HT1080 (cell line): ENCODE data around the gene MAPKAPK5. TPM values are rescaled to one million over a fixed set of nuclear protein-coding genes. Genes with fewer than 3 reads are reported as not detected.
"Not testable (repeated sequence)": the region's sequence is repeated elsewhere in the genome, so short reads cannot be mapped to it uniquely, and the experiment has no call there.

ENCODE experiments used
- DNase-seq: peaks from one replicate; pipeline ENCODE4 v3.0.0-alpha.2; 2015; ENCODE audit warnings: low read depth
- polyA plus RNA-seq, 2 experiments: library from polyadenylated mRNA; depleted of rRNA; stranded (reverse); fragments of >200 nt; gene quantifications; 2 replicates each; pipeline ENCODE4 v1.2.3, GENCODE V29; 2015
- total RNA-seq: library from RNA; depleted of rRNA; stranded (reverse); fragments of >200 nt; shearing (Covaris generic); gene quantifications from 2 replicates; pipeline ENCODE4 v1.2.3, GENCODE V29; 2014; rRNA removed

The MAPKAPK5 gene
- total RNA-seq: 42.7 and 45.4 TPM in 2 replicates
- polyA plus RNA-seq (2015; cell fraction: cytosol; rRNA removed): 36.1 and 39.5 TPM in 2 replicates
- 50.0 and 55.3 TPM in 2 replicates for polyA plus RNA-seq (2015; cell fraction: nucleus; rRNA removed)

GRCh38 chr12:111841750-111842555 is at the start of gene MAPKAPK5:
Gene MAPKAPK5 (plus strand): TSS chr12:111842228. CDS start chr12:111842734, 506 bp downstream.
- peak; percentile 92 for DNase-seq

GRCh38 chr12:111792856-111793235 is 49.2 kb upstream of the MAPKAPK5 start:
- DNase-seq: no peak

- DNase-seq: no peak
Measured at GRCh38 chr12:111798182-111798581, 43.8 kb upstream of the MAPKAPK5 start.

GRCh38 chr12:111799758-111800157 is 42.3 kb upstream of the MAPKAPK5 start:
- DNase-seq: no peak

GRCh38 chr12:111803038-111803626 is 38.9 kb upstream of the MAPKAPK5 start:
- DNase-seq: no peak

- DNase-seq: no peak
Measured at GRCh38 chr12:111803851-111804250, 38.2 kb upstream of the MAPKAPK5 start.

- no peak for DNase-seq
Measured at GRCh38 chr12:111806304-111806703, 35.7 kb upstream of the MAPKAPK5 start.

GRCh38 chr12:111807232-111807631 is 34.8 kb upstream of the MAPKAPK5 start:
- no peak for DNase-seq

GRCh38 chr12:111812881-111813741 is 28.9 kb upstream of the MAPKAPK5 start:
- peak; percentile 78 for DNase-seq

- no peak for DNase-seq
Measured at GRCh38 chr12:111816065-111816615, 25.9 kb upstream of the MAPKAPK5 start.

GRCh38 chr12:111816898-111817297 is 25.1 kb upstream of the MAPKAPK5 start:
- DNase-seq: not testable (repeated sequence)

GRCh38 chr12:111818340-111818739 is 23.7 kb upstream of the MAPKAPK5 start:
- no peak for DNase-seq

GRCh38 chr12:111819191-111820158 is 22.6 kb upstream of the MAPKAPK5 start:
- no peak for DNase-seq

- not testable (repeated sequence) for DNase-seq
Measured at GRCh38 chr12:111820828-111821227, 21.2 kb upstream of the MAPKAPK5 start.

- no peak for DNase-seq
Measured at GRCh38 chr12:111822886-111823285, 19.1 kb upstream of the MAPKAPK5 start.

GRCh38 chr12:111823891-111824290 is 18.1 kb upstream of the MAPKAPK5 start:
- DNase-seq: no peak

GRCh38 chr12:111824312-111824711 is 17.7 kb upstream of the MAPKAPK5 start:
- DNase-seq: peak; percentile 38

- DNase-seq: no peak
Measured at GRCh38 chr12:111825509-111825908, 16.5 kb upstream of the MAPKAPK5 start.

GRCh38 chr12:111826316-111826715 is 15.7 kb upstream of the MAPKAPK5 start:
- no peak for DNase-seq

- no peak for DNase-seq
Measured at GRCh38 chr12:111826992-111827391, 15.0 kb upstream of the MAPKAPK5 start.
